Naive B cell (primary cell): ENCODE results near the gene ABHD8. TPM values are rescaled to one million over a fixed set of nuclear protein-coding genes. Genes with fewer than 3 reads are reported as not detected.
A peak's percentile ranks its signal among the peaks of the same experiment; 100 is the strongest.
"Not testable (repeated sequence)": the region's sequence is repeated elsewhere in the genome, so short reads cannot be mapped to it uniquely, and the experiment has no call there.

Source experiments
- ATAC-seq, 2 donors: fragments of 150-1000 bp; cut with Tn5 transposase; 2 replicates each; pipeline ENCODE4 v1.10.0; 2021; ENCODE audit warnings: low read depth in 2 of 2, mild to moderate bottlenecking in 2 of 2, moderate library complexity in 2 of 2
- DNase-seq: peaks from one replicate; pipeline ENCODE4 v3.0.0; 2022
- H3K27ac Mint-ChIP-seq, 6 donors: one replicate each; pipeline ENCODE4 v1.8.0; 2020 to 2022; ENCODE audit warnings: mild to moderate bottlenecking in 6 of 6, mixed read lengths in 6 of 6, moderate library complexity in 5 of 6, inconsistent platforms in 2 of 6
- H3K27me3 Mint-ChIP-seq, 3 donors: one replicate each; pipeline ENCODE4 v1.8.0; 2021 to 2022; ENCODE audit warnings: mixed read lengths in 3 of 3, mild to moderate bottlenecking in 1 of 3
- H3K36me3 Mint-ChIP-seq, 2 donors: one replicate each; pipeline ENCODE4 v1.8.0; 2020 to 2022; ENCODE audit warnings: mixed read lengths in 2 of 2, inconsistent platforms in 1 of 2, mild to moderate bottlenecking in 1 of 2
- H3K4me1 Mint-ChIP-seq, 3 donors: one replicate each; pipeline ENCODE4 v1.8.0; 2020 to 2022; ENCODE audit warnings: mixed read lengths in 3 of 3, inconsistent platforms in 1 of 3, mild to moderate bottlenecking in 1 of 3, moderate library complexity in 1 of 3
- H3K4me3 Mint-ChIP-seq, 8 donors: one replicate each; pipeline ENCODE4 v1.8.0; 2020 to 2022; ENCODE audit warnings: mild to moderate bottlenecking in 8 of 8, mixed read lengths in 8 of 8, moderate library complexity in 8 of 8, inconsistent platforms in 2 of 8
- H3K9me3 Mint-ChIP-seq, 7 donors: one replicate each; pipeline ENCODE4 v1.8.0; 2020 to 2022; ENCODE audit warnings: mixed read lengths in 7 of 7, mild to moderate bottlenecking in 5 of 7, inconsistent platforms in 2 of 7, moderate library complexity in 1 of 7
- polyA plus RNA-seq, 6 donors: library from polyadenylated mRNA; unstranded; fragments of 300-500 nt; fragmentation: Illumina TruSeq; gene quantifications; one replicate each; pipeline ENCODE4 v1.2.3, GENCODE V29; 2021; ENCODE audit warnings: low read depth in 6 of 6

Gene ABHD8
- polyA plus RNA-seq, 6 donors from 2014 or later = 6.4 to 8.6 (median 7.4) TPM

DNA sequence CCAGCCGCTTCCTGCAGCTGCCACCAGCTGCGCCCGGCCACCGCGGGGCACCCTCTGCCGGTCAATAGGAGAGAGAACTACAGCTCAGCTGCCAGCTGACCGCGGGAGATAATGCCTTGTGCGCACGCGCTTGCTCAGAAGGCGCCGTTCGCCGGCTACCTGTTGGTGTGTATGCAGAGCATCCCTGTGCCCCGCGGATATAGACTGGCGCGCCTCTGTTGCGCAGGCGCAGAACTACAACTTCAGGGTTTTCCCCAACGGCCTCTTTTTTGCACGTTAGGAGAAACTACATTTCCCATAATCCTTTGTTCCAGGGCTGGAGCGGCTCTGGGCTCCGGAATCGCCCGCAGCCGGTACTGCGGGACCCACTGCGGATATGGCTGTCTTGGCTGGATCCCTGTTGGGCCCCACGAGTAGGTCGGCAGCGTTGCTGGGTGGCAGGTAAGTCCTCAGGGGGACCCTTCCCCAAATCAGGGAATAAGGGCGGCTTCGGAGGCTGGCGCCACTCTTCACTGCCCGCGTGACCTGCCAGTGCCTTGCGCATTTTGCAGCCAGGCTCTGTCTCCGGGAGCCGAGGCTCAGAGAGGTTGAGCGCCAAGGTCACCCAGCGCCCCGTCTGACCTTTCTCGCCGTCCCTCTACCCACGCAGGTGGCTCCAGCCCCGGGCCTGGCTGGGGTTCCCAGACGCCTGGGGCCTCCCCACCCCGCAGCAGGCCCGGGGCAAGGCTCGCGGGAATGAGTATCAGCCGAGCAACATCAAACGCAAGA lies 2.5 kb upstream of the ABHD8 start, which contains the start of gene MRPL34:
Gene MRPL34, plus strand, starts transcription at position 356 of the 768 bp plus-strand sequence. Its CDS starts 21 bp downstream, at position 377.
- ATAC-seq (peak; percentile 66), DNase-seq (peak; percentile 97)
- no peaks in the 10 kb centered on the region for H3K27me3 Mint-ChIP-seq
- peak within 1 kb of the TSS; percentile 61 to 93 (median 85) for H3K27ac Mint-ChIP-seq
- H3K9me3 Mint-ChIP-seq = no peaks in the 10 kb centered on the region
- peak within 1 kb of the TSS; percentile 80 to 94 (median 92) for H3K4me3 Mint-ChIP-seq
- H3K4me1 Mint-ChIP-seq = peaks cover 34 to 69% (median 47%) of the 10 kb centered on the region in 3 donors
- no peaks in the 10 kb centered on the region for H3K36me3 Mint-ChIP-seq

DNA sequence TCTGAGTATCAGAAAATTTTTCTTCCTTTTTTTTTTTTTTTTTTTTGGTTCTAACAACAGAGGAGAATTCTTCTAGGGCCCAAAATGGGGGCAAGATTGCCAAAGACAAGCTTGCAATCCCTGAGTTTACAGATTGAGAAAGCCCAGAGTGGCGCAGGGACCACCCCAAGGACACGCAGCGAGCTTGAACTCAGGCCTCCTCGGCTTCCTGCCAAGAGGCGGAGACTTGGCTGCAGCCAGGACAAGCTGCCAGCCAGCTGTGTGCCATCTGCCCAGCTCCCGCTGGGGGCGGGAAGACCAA lies 1.9 kb upstream of the ABHD8 start:
- no peak for DNase-seq
- Mint-ChIP-seq H3K27me3 (no peaks in the 10 kb centered on the region), H3K36me3 (no peaks in the 10 kb centered on the region), H3K9me3 (no peaks in the 10 kb centered on the region), H3K4me1 (peaks cover 31 to 64% (median 41%) of the 10 kb centered on the region in 3 donors), H3K27ac (peak overlapping the region; percentile 59 to 93 (median 79)), H3K4me3 (peak overlapping the region in 7 of 8 donors; percentile 68 to 94 (median 92))
- ATAC-seq = no peak

DNA sequence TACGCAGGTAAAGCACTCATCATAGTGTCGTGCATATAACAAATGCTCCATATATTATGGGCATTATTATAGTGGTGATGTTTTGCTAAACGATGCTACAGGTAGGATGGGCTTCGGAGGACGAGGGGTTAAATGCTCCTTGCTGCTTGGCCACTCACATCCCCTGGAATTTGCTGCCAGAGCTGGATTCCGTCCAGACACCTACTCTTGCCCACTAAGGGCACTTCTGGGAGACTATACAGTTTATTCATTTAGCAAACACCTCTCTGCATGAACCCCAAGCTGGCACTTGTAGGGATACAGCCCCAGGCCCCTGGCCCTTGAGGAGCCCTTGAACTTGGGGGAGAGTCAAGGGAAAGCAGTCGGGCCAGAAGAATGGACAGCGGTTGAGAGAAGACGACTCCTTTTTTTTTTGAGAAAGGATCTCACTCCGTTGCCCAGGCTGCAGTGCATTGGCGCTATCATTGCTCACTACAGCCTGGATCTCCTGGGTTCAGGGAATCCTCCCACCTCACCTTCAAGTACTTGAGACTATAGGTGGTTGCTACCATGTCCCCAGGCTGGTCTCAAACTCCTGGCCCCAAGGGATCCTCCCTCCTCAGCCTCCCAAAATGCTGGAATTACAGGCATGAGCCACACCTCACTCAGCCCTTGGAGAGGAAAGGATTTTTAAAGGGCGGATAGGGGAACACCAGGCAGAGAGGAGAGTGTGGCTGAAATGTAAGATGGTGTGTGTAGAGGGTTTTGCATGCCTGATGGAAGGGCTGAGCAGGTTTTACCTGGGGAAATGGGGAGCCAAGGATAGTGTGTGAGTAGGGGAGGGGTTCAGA lies 1.4 kb upstream of the ABHD8 start:
- peak overlapping the region; percentile 59 to 93 (median 79) for H3K27ac Mint-ChIP-seq
- peak overlapping the region in 7 of 8 donors; percentile 65 to 94 (median 92) for H3K4me3 Mint-ChIP-seq
- DNase-seq = no peak
- H3K36me3 Mint-ChIP-seq = no peaks in the 10 kb centered on the region
- ATAC-seq = no peak
- H3K27me3 Mint-ChIP-seq = no peaks in the 10 kb centered on the region
- peaks cover 0 to 1% (median 0%) of the 10 kb centered on the region in 7 donors for H3K9me3 Mint-ChIP-seq
- peaks cover 29 to 61% (median 38%) of the 10 kb centered on the region in 3 donors for H3K4me1 Mint-ChIP-seq

DNA sequence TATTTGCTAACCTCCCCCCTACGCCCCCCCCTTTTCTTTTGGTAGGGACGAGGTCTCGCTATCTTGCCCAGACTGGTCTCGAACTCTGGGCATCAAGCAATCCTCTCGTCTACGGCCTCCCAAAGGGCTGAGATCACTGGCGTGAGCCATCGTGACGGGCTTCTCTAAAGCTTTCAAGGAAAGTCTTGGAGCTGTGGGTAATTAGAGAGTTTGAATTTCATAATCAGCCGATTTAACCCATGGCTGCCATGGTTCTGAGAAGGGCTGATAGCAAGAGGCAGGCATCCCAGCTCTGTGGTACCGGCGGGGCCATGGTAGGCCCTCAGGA lies 679 bp upstream of the ABHD8 start:
- Mint-ChIP-seq H3K9me3 (peaks cover 0 to 1% (median 0%) of the 10 kb centered on the region in 7 donors), H3K27me3 (no peaks in the 10 kb centered on the region), H3K4me1 (peaks cover 22 to 54% (median 31%) of the 10 kb centered on the region in 3 donors), H3K4me3 (peak overlapping the region in 7 of 8 donors; percentile 15 to 94 (median 84)), H3K36me3 (no peaks in the 10 kb centered on the region), H3K27ac (peak overlapping the region in 1 of 6 donors; percentile 72)
- no peak for DNase-seq
- ATAC-seq = no peak

DNA sequence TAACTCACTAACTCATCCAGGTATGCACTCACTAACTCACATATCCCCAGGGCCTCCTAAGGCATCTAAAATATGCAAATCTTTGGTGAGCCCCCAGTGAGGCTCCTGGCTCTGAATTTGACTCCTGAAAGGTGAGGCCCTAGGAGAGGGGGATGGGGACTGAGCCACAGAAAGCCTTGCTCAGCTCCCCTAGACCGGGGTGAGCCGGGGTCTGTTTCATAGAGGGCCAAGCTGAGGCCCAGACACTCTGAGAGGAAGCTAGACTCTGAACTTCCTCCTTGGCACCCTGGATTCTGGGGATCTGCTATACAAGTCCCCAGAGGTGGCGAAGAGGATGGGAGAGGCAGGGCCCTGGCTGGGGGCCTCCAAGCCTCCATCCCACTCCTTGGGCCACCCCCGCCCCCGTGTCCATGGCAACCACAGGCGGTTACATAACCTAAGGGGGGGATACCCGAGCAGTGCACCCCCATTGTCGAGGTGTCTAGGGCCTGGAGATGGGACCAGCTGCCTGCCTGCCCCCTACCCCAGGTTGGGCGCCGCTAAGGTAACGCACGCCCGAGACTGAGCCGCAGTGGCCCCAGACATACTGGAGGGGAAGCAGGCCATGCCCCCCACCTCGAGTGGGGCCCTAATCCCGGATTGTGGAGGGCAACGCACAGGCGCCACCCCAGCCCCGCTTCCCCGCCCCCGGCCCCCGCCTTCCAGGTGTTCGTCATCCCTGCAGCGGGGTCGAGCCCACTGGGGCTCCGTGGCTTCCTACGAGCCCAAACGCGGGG lies 646 bp downstream of the ABHD8 start:
- Mint-ChIP-seq H3K9me3 (peaks cover 0 to 1% (median 0%) of the 10 kb centered on the region in 7 donors), H3K27me3 (no peaks in the 10 kb centered on the region), H3K4me3 (peak overlapping the region; percentile 78 to 92 (median 85)), H3K36me3 (no peaks in the 10 kb centered on the region), H3K4me1 (peaks cover 16 to 46% (median 24%) of the 10 kb centered on the region in 3 donors), H3K27ac (peak overlapping the region in 4 of 6 donors; percentile 21 to 75 (median 73))
- DNase-seq = peak; percentile 27
- ATAC-seq = peak; percentile 0

DNA sequence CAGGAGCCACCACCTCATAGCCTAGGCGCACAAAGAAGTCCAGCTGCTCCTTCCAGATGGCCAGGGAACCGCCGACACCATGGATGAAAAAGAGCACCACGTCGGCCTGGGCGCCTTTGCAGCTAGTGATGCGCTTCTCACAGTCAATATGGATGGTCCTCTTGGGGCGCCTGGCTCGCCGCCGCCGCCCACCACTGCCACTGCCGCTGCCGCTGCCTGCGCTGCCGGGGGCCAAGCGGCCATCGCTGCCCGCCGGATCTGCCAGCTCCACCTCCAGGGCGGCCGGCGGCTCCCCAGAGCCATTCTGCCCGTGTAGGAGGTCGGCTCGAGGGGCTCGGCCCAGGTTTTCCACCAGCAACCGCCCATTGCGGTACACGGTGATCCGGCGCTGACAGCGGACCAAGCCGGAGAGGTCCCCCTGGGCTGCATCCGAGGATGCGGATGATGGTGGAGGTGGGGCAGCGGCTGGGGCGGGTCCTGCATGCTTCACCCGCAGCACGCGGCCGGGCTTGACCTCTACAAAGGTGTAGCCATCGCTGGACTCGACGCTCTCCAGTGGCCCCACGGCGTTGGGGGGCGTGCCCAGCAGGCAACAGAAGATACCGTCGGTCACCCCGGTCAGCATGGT lies 2.1 kb downstream of the ABHD8 start:
- Mint-ChIP-seq H3K9me3 (peaks cover 0 to 1% (median 0%) of the 10 kb centered on the region in 7 donors), H3K4me1 (peaks cover 15 to 32% (median 24%) of the 10 kb centered on the region in 3 donors), H3K4me3 (peak overlapping the region in 2 of 8 donors; percentile 17 to 43), H3K36me3 (no peaks in the 10 kb centered on the region), H3K27me3 (no peaks in the 10 kb centered on the region), H3K27ac (no peak overlapping the region)
- no peak for DNase-seq
- no peak for ATAC-seq

DNA sequence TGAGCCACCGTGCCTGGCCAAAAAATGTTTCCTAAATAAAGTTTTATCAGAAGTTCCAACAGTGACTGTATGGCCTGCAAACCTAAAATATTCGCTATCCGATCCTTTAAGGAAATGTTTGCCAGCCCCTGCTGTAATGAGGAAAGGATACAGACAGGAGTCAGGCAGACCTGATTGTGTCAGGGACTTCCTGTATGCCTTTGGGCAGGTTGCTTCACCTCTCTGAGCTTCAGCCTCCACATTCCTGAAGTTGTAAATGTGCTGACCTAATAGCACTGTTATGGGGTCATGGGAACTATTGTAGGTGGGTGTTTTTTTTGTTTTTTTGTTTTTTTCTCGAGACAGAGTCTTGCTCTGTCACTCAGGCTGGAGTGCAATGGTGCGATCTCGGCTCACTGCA lies 6.2 kb downstream of the ABHD8 start:
- H3K27me3 Mint-ChIP-seq = no peaks in the 10 kb centered on the region
- DNase-seq (no peak), ATAC-seq (no peak)
- peaks cover 0 to 1% (median 0%) of the 10 kb centered on the region in 7 donors for H3K9me3 Mint-ChIP-seq
- no peak overlapping the region for H3K27ac Mint-ChIP-seq
- H3K4me3 Mint-ChIP-seq = no peak overlapping the region
- H3K36me3 Mint-ChIP-seq = no peaks in the 10 kb centered on the region
- H3K4me1 Mint-ChIP-seq = peaks cover 1 to 11% (median 4%) of the 10 kb centered on the region in 3 donors

DNA sequence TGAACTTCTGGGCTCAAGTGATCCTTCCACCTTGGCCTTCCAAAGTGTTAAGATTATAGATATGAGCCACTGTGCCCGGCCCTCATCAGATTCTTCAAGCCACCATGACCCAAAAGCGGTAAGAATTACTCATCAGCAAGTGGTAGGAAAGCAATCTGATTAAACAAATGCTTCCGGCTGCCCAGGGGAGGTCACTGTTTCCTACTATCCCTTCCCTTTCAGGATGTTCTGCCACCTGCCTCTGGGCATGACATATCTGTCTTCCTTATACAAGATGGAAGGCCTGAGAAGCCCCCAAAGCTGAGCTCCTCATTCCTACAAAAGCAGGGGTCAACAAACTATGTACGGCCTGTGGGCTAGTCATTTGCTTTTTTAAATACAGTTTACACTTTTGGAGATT lies 7.0 kb downstream of the ABHD8 start:
- DNase-seq (no peak), ATAC-seq (no peak)
- Mint-ChIP-seq H3K4me1 (peaks cover 4 to 10% (median 5%) of the 10 kb centered on the region in 3 donors), H3K9me3 (peaks cover 0 to 1% (median 0%) of the 10 kb centered on the region in 7 donors), H3K4me3 (peak overlapping the region in 1 of 8 donors; percentile 16), H3K27ac (peak overlapping the region in 2 of 6 donors; percentile 42 to 69), H3K36me3 (no peaks in the 10 kb centered on the region), H3K27me3 (no peaks in the 10 kb centered on the region)

DNA sequence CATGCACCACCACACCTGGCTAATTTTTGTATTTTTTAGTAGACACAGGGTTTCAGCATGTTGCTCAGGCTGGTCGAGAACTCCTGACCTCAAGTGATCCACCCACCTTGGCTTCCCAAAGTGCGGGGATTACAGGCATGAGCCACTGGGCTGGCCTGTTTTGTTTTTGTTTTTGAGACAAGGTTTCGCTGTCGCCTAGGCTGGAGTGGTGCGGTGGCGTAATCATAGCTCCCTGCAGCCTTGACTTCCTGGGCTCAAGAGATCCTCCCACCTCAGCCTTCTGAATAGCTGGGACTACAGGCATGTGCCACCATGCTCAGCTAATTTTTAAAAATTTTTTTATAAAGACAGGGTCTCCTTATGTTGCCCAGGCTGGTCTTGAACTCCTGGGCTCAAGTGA lies 7.7 kb downstream of the ABHD8 start:
- H3K4me1 Mint-ChIP-seq = not testable (repeated sequence)

DNA sequence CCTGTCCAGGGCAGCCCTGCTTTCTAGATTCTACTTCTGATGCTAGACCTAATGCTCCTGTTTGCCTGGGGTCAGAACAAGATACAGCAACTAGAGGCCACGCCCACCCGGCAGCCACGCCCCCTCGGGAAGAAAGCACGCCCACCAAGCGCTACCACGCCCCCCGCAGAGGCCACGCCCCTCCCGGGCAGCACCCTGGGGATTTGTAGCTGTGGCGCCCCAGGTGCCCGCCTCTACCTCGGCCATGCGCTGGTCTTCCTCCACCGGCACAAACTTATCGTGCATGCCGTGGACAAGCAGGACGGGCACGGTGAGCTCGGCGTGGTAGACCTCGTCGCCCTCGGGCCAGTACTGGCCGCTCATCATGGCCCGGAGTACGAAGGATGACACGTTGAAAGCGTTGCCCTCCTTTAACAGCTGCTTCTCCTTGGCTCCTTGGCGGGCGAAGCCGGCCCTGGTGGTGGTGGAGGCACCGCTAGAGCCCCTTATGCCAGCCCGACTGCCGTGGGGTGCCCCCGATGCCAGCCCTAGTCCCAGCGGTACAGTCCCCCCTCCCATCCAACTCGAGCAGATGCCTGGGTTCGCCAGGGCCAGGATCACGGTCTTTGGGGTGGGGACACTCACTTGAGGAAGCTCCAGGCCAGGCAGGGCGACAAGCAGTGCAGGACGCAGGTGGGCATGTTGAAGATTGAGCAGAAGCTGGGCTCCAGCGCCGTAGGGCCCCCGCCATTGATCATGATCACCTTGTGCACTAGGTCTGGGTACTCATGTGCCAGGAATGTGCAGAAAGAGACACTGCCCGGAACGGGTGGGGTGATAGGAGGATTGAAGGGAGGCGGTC lies 9.0 kb downstream of the ABHD8 start:
- no peaks in the 10 kb centered on the region for H3K27me3 Mint-ChIP-seq
- peak overlapping the region in 4 of 8 donors; percentile 41 to 49 (median 44) for H3K4me3 Mint-ChIP-seq
- H3K36me3 Mint-ChIP-seq = no peaks in the 10 kb centered on the region
- H3K27ac Mint-ChIP-seq = peak overlapping the region in 1 of 6 donors; percentile 49
- no peak for ATAC-seq
- no peak for DNase-seq
- H3K4me1 Mint-ChIP-seq = peaks cover 4 to 16% (median 5%) of the 10 kb centered on the region in 3 donors
- no peaks in the 10 kb centered on the region for H3K9me3 Mint-ChIP-seq

More for the DNA sequence above, 7.7 kb downstream of the ABHD8 start:
- DNase-seq, H3K27me3 Mint-ChIP-seq, H3K36me3 Mint-ChIP-seq, H3K4me3 Mint-ChIP-seq, H3K27ac Mint-ChIP-seq, H3K9me3 Mint-ChIP-seq, ATAC-seq: not testable (repeated sequence)

DNA sequence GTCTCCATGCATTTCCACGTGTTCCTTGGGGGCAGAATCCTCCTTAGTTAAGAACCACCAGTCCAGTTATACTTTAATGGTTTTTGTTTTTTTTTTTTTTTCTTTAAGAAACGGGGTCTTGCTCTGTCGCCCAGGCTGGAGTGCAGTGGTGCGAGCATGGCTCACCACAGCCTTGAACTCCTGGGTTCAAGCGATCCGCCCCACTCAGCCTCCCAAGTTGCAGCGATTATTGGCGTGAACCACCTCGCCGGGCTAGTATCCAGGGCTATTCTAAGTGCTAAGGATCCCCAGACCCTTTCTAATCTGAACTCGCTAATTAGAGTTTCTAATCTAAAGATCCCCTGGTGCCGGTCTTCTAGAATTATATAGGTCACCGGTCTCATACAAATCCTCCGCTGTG lies 9.6 kb downstream of the ABHD8 start:
- H3K4me1 Mint-ChIP-seq = peaks cover 4 to 16% (median 5%) of the 10 kb centered on the region in 3 donors
- H3K27ac Mint-ChIP-seq = no peak overlapping the region
- H3K36me3 Mint-ChIP-seq = no peaks in the 10 kb centered on the region
- H3K27me3 Mint-ChIP-seq = no peaks in the 10 kb centered on the region
- peak overlapping the region in 3 of 8 donors; percentile 11 to 49 (median 47) for H3K4me3 Mint-ChIP-seq
- H3K9me3 Mint-ChIP-seq = no peaks in the 10 kb centered on the region
- no peak for ATAC-seq
- DNase-seq = no peak
